HEK293T (cell line): ENCODE results near the gene THRB.

Experiments used
- BHLHE40 ChIP-seq: fragments of 450-650 bp; IDR thresholded peaks from 2 replicates; pipeline ENCODE4 v1.6.1; 2016; ENCODE audit warnings: mild to moderate bottlenecking, moderate library complexity, borderline replicate concordance
- NFRKB ChIP-seq: fragments of 450-650 bp; IDR thresholded peaks from 2 replicates; pipeline ENCODE4 v1.6.1; 2016; ENCODE audit warnings: mild to moderate bottlenecking, moderate library complexity
- SUZ12 ChIP-seq: fragments of 450-650 bp; IDR thresholded peaks from 2 replicates; pipeline ENCODE4 v1.6.1; 2016; ENCODE audit warnings: mild to moderate bottlenecking

DNA sequence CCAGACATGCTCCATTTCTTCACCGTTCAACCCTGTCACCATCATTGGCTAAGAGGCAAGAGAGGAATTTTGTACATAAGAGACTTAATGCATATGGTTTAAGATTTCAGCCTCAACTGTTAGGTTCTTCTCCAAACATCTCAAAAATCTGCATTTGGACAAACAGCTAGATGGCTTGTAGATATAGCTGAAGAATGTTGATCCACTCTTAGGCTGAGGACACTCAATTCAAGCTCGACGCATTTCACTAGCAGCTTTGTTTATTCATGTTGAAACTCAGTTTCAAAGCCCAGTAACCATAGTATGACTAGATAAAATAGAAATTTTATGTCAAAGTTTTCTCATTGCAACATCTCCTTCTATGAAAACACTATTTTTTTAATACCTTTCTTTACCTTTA is 208.2 kb downstream of the THRB start:
- no peak for TF ChIP-seq BHLHE40
- TF ChIP-seq NFRKB = no peak
- no peak for TF ChIP-seq SUZ12
